NB4 (cell line): Measurements from ENCODE around the gene AMBRA1.
A peak's percentile ranks its signal among the peaks of the same experiment; 100 is the strongest.

ENCODE experiments used
- DNase-seq: peaks from one replicate; pipeline ENCODE4 v3.0.0; 2010; ENCODE audit warnings: low read depth
- H3K4me3 ChIP-seq: one replicate; pipeline ENCODE4 v1.5.1; 2011; ENCODE audit warnings: mild to moderate bottlenecking, low read depth, low read length, moderate library complexity
- MAX ChIP-seq: IDR thresholded peaks from 2 replicates; pipeline ENCODE4 v1.6.1; 2011; ENCODE audit warnings: low read depth, low read length
- MYC ChIP-seq: IDR thresholded peaks from 2 replicates; pipeline ENCODE4 v1.6.1; 2011; ENCODE audit warnings: low read depth, low read length
- POLR2A ChIP-seq: IDR thresholded peaks from 2 replicates; pipeline ENCODE4 v1.6.1; 2011; ENCODE audit warnings: mild to moderate bottlenecking; ENCODE audit not compliant: insufficient read length; ENCODE audit errors: extremely low read depth
- TF ChIP-seq, protein P1 (sequence below): IDR thresholded peaks from one replicate; pipeline ENCODE4 v1.5.1; 2012; ENCODE audit warnings: low read depth, low read length

The AMBRA1 gene

DNA sequence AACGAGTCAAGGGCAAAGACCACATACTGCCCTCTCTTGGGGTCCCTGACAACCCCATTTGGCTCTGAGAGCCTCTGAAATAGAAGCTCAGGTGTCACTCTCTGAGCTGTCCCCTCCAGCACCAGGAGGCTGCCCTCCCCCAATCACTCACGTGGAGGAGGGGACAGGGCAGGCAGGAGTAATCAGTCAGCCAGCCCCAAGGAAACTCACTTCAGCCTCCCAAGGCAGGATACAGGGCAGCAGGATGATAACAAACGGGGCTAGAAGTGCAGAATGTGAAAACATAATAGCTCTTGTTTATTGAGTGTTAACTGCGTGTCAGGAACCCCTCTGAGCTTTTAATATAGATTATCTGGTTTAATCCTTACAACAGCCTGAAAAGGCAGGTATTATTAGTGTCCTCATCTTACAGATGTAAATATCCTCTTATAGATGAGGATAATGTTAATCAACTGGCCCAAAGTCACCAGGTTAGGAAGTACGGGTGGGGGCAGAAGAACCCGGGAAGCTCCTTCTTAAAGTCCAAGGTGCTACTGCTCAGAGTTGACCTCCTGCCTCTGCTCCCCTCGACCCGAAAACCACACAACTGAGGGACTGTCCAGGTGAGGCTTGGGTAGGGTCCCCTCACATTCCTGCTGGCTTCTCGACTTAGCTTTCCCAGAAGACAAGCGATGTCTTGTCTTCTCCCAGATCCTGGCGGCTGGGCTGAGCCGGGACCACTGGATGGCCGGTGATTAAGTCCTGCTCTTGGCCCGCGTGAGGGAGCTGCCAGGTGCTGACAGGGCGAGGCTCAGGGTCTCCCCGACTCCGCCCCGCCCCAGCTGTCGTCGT is 205.0 kb downstream of the AMBRA1 start:
- TF ChIP-seq MAX, result no peak
- no peak overlapping the region for H3K4me3 ChIP-seq
- no peak for DNase-seq

GRCh38 chr11:46387919-46388618 is 205.8 kb downstream of the AMBRA1 start:
- no peak for TF ChIP-seq POLR2A
- TF ChIP-seq MAX, result peak; percentile 58
- H3K4me3 ChIP-seq, result no peak overlapping the region

GRCh38 chr11:46387456-46387855 is 206.4 kb downstream of the AMBRA1 start:
- no peak for DNase-seq
- TF ChIP-seq, protein P1, sequence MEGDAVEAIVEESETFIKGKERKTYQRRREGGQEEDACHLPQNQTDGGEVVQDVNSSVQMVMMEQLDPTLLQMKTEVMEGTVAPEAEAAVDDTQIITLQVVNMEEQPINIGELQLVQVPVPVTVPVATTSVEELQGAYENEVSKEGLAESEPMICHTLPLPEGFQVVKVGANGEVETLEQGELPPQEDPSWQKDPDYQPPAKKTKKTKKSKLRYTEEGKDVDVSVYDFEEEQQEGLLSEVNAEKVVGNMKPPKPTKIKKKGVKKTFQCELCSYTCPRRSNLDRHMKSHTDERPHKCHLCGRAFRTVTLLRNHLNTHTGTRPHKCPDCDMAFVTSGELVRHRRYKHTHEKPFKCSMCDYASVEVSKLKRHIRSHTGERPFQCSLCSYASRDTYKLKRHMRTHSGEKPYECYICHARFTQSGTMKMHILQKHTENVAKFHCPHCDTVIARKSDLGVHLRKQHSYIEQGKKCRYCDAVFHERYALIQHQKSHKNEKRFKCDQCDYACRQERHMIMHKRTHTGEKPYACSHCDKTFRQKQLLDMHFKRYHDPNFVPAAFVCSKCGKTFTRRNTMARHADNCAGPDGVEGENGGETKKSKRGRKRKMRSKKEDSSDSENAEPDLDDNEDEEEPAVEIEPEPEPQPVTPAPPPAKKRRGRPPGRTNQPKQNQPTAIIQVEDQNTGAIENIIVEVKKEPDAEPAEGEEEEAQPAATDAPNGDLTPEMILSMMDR, result no peak
- no peak for TF ChIP-seq POLR2A
- TF ChIP-seq MAX, result no peak
- TF ChIP-seq MYC, result no peak
- H3K4me3 ChIP-seq, result no peak overlapping the region

More at GRCh38 chr11:46387919-46388618, 205.8 kb downstream of the AMBRA1 start:
- DNase-seq, result peak; percentile 56

DNA sequence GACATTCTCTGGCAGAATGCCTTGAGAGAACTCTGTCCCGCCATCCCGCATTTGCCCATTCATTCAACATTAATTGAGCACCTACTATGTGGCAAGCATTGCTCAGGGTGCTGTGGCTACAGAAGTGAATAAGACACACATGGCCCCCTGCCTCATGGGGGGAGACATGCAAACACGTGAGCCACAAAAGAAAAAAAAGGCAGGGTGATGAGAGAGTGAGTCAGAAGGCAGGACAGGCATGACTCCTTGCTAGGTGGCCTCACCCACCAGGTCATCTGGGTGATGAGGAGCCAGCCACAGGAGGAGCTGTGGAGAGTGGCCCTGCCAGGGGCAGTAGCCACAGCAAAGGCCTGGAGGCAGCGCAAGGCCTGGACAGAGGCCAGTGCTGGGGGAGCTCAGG is 207.1 kb downstream of the AMBRA1 start:
- no peak for DNase-seq
- TF ChIP-seq, protein P1, result no peak
- TF ChIP-seq MAX, result no peak
- no peak for TF ChIP-seq POLR2A
- TF ChIP-seq MYC, result no peak

DNA sequence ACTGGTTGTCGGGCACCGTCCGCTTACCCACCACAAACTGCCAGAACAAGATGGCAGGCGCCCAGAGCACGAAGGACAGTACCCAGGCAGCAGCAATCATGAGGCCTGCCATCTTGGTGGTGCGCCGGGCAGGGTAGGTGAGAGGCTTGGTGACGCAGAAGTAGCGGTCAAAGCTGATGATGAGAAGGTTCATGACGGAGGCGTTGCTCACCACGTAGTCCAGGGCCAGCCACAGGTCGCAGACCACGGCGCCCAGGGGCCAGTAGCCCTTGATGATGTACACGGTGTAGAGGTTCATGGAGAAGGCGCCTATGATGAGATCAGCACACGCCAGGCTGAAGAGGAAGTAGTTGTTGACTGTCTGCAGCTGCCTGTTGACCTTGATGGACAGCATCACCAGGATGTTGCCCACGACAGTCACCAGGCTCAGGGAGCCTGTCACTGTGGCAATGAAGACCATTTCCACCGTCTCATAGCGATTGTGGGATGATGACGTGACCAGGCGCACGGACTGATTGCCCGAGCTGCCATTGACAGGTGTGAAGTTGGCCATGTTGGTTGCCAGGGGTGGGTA is 207.7 kb downstream of the AMBRA1 start:
- peak; percentile 20 for DNase-seq
- no peak overlapping the region for H3K4me3 ChIP-seq
- TF ChIP-seq POLR2A (no peak), MAX (no peak), MYC (no peak)
- TF ChIP-seq, protein P1, result no peak

More for the DNA sequence above, 207.1 kb downstream of the AMBRA1 start:
- H3K4me3 ChIP-seq, result no peak overlapping the region

DNA sequence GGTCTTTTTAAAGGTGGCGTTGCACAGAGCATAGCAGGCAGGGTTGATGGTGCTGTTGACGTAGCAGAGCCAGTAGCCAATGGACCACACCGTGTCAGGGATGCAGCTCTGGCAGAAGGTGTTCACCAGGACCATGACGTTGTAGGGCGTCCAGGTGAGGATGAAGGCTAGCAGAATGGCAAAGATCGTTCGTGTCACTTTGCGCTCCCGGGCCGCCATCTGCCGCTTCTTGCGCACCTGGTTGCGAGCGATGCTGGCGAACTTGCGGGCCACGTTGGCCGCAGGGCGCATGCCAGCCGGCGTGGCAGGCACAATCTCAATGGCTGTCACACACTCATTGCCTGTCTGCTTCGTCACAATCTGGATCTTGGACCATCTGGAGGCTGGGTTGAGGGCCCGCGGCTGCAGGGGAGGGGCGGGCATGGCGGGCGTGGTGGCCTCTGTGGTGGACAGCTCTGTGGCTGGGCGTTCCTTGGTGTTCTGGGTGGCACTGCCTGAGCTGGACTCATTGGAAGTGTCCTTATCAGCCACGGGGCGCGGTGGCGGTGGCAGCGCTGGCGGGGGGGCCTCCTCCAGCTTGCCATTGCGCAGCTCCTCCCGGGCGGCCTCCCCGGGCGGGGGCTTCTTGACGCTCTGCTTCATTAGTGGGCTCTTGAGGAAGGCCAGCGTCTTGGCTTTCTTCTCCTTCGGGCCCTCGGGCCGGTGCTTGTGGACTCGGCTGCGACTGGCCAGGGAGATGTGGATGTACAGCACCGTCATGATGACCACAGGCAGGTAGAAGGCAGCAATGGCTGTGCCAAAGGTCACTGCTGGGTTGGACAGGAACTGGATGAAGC is 208.4 kb downstream of the AMBRA1 start:
- H3K4me3 ChIP-seq, result no peak overlapping the region
- no peak for DNase-seq
- no peak for TF ChIP-seq MAX
- TF ChIP-seq, protein P1, result no peak
- TF ChIP-seq MYC, result no peak
- no peak for TF ChIP-seq POLR2A
